OCI-LY7 (cell line): ENCODE results near the gene HOXB1. TPM values are rescaled to one million over a fixed set of nuclear protein-coding genes. Genes with fewer than 3 reads are reported as not detected.

ENCODE experiments used
- BruUV-seq: library from RNA; stranded (reverse); fragments of 400-500 nt; replicated peaks from 2 replicates; lab custom pipeline; 2021; lab: Mats Ljungman, UMichigan
- CTCF ChIA-PET: fragments of 300-600 bp; sonication (Branson Sonifier 250); formaldehyde crosslinking; loops from one replicate; lab custom pipeline; 2022; ENCODE audit warnings: antibody characterized with exemption; ENCODE audit not compliant: unreplicated experiment; lab: Charles Lee
- POLR2A ChIA-PET: fragments of 300-600 bp; sonication (Branson Sonifier 250); formaldehyde crosslinking; loops from one replicate; lab custom pipeline; 2022; ENCODE audit warnings: antibody characterized with exemption; lab: Charles Lee
- DNase-seq: peaks from one replicate; pipeline ENCODE4 v3.0.0-alpha.2; 2015; ENCODE audit warnings: low spot score
- H2AFZ ChIP-seq: fragments of 200-600 bp; sonication (generic), shearing (Covaris generic); 2 replicates; pipeline ENCODE4 v1.6.1; 2014; ENCODE audit warnings: mild to moderate bottlenecking, antibody characterized with exemption, low read length, moderate library complexity
- H3K27ac ChIP-seq: fragments of 200-600 bp; sonication (generic); 2 replicates; pipeline ENCODE4 v1.5.1; 2014; ENCODE audit warnings: mixed run types, low read depth, mild to moderate bottlenecking, moderate library complexity, low read length, inconsistent platforms; ENCODE audit not compliant: poor library complexity, severe bottlenecking
- H3K36me3 ChIP-seq: fragments of 200-600 bp; sonication (generic); 2 replicates; pipeline ENCODE4 v1.6.1; 2014; ENCODE audit warnings: mild to moderate bottlenecking, antibody characterized with exemption, low read length, moderate library complexity, mixed read lengths; ENCODE audit not compliant: insufficient read depth
- H3K4me1 ChIP-seq: fragments of 200-600 bp; sonication (generic); 2 replicates; pipeline ENCODE4 v1.5.1; 2014; ENCODE audit warnings: mild to moderate bottlenecking, low read length; ENCODE audit not compliant: insufficient read depth, poor library complexity, severe bottlenecking
- H3K4me2 ChIP-seq: fragments of 200-600 bp; sonication (generic); 2 replicates; pipeline ENCODE4 v1.6.1; 2014; ENCODE audit warnings: mild to moderate bottlenecking, low read length
- H3K4me3 ChIP-seq: fragments of 200-600 bp; sonication (generic); 2 replicates; pipeline ENCODE4 v1.5.1; 2014; ENCODE audit warnings: mild to moderate bottlenecking, low read depth, low read length; ENCODE audit not compliant: poor library complexity, severe bottlenecking
- H3K79me2 ChIP-seq: fragments of 200-600 bp; sonication (generic); 2 replicates; pipeline ENCODE4 v1.6.1; 2016; ENCODE audit warnings: low read depth, mild to moderate bottlenecking, low read length, moderate library complexity, mixed read lengths; ENCODE audit not compliant: insufficient read depth
- H3K9me2 ChIP-seq: fragments of 200-600 bp; sonication (generic); 2 replicates; pipeline ENCODE4 v1.6.1; 2016; ENCODE audit warnings: mild to moderate bottlenecking, low read length, mixed read lengths; ENCODE audit not compliant: insufficient read depth
- H3K9me3 ChIP-seq: fragments of 200-600 bp; sonication (generic); 2 replicates; pipeline ENCODE4 v1.6.1; 2014; ENCODE audit warnings: mild to moderate bottlenecking, mixed run types, low read length, mixed read lengths
- H4K20me1 ChIP-seq: fragments of 200-600 bp; sonication (generic); 2 replicates; pipeline ENCODE4 v1.6.1; 2014; ENCODE audit warnings: mild to moderate bottlenecking, antibody characterized with exemption, low read length, moderate library complexity, mixed read lengths; ENCODE audit not compliant: insufficient read depth
- EZH2phosphoT487 ChIP-seq: fragments of 200-600 bp; sonication (generic); IDR thresholded peaks from 2 replicates; pipeline ENCODE4 v1.6.1; 2018; ENCODE audit warnings: low read depth, borderline replicate concordance, mild to moderate bottlenecking, mixed run types, antibody characterized with exemption, low read length, moderate library complexity, mixed read lengths
- intact Hi-C: fragments of 100-400 bp; cut with micrococcal nuclease; formaldehyde crosslinking; loops from one replicate; pipeline ENCODE4 v1.10.0; 2022; ENCODE audit not compliant: unreplicated experiment
- total RNA-seq, 2 experiments: library from RNA; depleted of rRNA in 1 of 2; stranded (reverse); fragments of >200 nt in 1 of 2; shearing (Covaris generic) in 1 of 2; gene quantifications; 2 replicates each; pipeline ENCODE4 v1.2.3, GENCODE V29; 2014 to 2022
- TF ChIP-seq, protein P1 (sequence below): fragments of 200-600 bp; sonication (generic); conservative IDR thresholded peaks from 2 replicates; pipeline ENCODE4 v1.5.1; 2014; ENCODE audit warnings: mild to moderate bottlenecking, antibody characterized with exemption, low read length, moderate library complexity, mixed read lengths

The HOXB1 gene
- total RNA-seq, 2 experiments from 2014 or later: not detected

DNA sequence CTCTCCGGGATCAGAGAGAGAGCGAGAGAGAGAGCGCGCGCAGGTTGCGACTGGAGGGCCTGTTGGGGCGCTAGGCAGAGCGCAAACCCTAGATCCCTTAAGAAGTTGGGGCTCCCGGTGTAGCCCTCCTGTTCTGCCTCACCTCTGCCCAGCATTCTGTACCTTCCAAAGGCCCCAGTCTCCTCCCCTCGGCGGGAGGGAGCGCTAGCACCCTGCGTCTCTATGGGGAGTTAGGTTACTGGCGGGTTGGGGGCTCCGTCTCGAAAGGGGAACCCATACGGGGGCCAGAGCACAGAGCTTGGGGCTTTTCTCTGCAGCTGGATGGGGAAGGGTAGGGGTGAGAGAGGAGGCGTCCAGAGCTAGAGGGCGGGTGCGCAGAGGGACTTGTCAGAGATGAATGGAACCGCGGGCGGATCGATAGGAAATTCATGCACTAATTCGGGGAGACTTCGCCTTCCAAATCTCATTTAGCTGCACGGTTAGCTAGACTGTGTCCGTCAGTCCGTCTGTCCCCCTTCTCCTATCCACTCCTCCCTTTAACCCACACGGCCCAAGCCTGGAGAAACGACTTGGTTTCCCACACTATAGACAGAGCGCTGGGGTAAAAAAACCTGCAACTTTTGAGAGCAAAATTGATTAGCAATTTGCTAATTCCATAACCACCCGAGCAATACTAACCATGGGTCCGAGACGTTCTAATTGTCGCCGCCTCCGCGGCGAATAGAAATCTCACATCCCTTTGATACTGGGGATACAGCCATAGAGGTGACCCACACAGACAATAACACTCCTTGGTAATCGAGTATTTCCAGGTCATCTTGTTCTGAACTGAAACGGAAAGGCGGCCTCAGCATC, 48.0 kb upstream of the HOXB1 start:
- POLR2A ChIA-PET: no interaction called here
- Histone ChIP-seq H3K4me1 (peaks cover 19% of the 10 kb centered on the region), H3K9me2 (no peaks in the 10 kb centered on the region), H3K4me2 (peak overlapping the region; percentile 85), H3K79me2 (peaks cover 6% of the 10 kb centered on the region; the same call in 1 of the 2 replicates), H3K4me3 (peak overlapping the region; percentile 85), H3K36me3 (peaks cover 5% of the 10 kb centered on the region; the same call in 1 of the 2 replicates), H4K20me1 (no peaks in the 10 kb centered on the region), H3K27ac (peak overlapping the region; percentile 5), H3K9me3 (no peaks in the 10 kb centered on the region), H2AFZ (peak overlapping the region; percentile 70)
- no peak for DNase-seq
- BruUV-seq: TSS peak; percentile 86
- CTCF ChIA-PET: no interaction called here
- TF ChIP-seq, protein P1, sequence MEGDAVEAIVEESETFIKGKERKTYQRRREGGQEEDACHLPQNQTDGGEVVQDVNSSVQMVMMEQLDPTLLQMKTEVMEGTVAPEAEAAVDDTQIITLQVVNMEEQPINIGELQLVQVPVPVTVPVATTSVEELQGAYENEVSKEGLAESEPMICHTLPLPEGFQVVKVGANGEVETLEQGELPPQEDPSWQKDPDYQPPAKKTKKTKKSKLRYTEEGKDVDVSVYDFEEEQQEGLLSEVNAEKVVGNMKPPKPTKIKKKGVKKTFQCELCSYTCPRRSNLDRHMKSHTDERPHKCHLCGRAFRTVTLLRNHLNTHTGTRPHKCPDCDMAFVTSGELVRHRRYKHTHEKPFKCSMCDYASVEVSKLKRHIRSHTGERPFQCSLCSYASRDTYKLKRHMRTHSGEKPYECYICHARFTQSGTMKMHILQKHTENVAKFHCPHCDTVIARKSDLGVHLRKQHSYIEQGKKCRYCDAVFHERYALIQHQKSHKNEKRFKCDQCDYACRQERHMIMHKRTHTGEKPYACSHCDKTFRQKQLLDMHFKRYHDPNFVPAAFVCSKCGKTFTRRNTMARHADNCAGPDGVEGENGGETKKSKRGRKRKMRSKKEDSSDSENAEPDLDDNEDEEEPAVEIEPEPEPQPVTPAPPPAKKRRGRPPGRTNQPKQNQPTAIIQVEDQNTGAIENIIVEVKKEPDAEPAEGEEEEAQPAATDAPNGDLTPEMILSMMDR: no peak
- TF ChIP-seq EZH2phosphoT487: no peak
- intact Hi-C loops: no loop called here

DNA sequence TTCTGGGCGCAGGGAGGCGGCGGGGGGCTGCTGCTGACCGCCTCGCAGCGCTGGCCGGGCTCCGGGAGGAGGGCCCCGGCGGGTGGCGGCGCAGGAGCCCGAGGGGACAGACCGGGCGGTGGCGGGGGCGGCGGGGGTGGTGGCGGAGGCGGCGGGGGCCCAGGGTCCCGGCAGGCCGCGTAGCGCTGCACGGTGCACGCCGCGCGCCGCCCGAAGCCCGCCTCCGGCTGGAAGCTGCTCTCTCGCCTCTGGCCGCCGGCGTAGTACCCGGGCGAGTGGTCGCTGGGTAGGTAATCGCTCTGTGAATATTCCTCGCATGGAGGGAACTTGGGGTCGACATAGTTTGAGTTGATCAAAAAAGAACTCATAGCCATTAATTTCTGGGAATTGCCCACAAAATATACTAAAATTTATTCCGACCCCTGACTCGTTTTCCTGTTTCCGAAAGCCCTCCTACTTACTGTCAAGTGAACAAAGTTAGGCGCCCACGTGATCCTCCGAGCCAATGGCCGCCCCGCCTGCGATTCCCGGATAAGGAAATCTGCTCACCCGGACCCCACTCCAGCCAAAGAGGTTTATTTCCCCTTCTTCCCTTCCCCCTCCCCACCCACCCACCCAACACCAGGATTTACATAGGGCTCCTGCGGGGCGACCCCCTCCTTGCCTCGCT, 47.3 kb upstream of the HOXB1 start, which contains the start of gene HOXB4:
Gene HOXB4, minus strand, starts transcription at position 405 of the 670 bp plus-strand sequence. Its CDS starts 31 bp downstream, at position 374.
- Histone ChIP-seq H4K20me1 (no peaks in the 10 kb centered on the region), H2AFZ (peak within 1 kb of the TSS; percentile 70), H3K4me1 (peaks cover 19% of the 10 kb centered on the region), H3K4me3 (peak within 1 kb of the TSS; percentile 85), H3K36me3 (peaks cover 5% of the 10 kb centered on the region; the same call in 1 of the 2 replicates), H3K4me2 (peak within 1 kb of the TSS; percentile 85), H3K9me2 (no peaks in the 10 kb centered on the region), H3K79me2 (peaks cover 6% of the 10 kb centered on the region; the same call in 1 of the 2 replicates), H3K27ac (peak within 1 kb of the TSS; percentile 44), H3K9me3 (no peaks in the 10 kb centered on the region)
- DNase-seq: peak; percentile 85
- intact Hi-C loops: no loop called here
- ChIA-PET POLR2A (no interaction called here), CTCF (no interaction called here)
- TF ChIP-seq, protein P1: no peak
- TF ChIP-seq EZH2phosphoT487: no peak
- BruUV-seq: no TSS peak
